NCI-H1105 (cell line): ENCODE results near the gene CRYBA4.
"Not testable (repeated sequence)": the region's sequence is repeated elsewhere in the genome, so short reads cannot be mapped to it uniquely, and the experiment has no call there.

Experiments
- DNase-seq: peaks from one replicate; lab custom pipeline; 2025; lab: John Stamatoyannopoulos, UW

The CRYBA4 gene

GRCh38 chr22:26597026-26597425 is 24.7 kb upstream of the CRYBA4 start:
- no peak for DNase-seq

GRCh38 chr22:26597480-26597879 is 24.3 kb upstream of the CRYBA4 start:
- no peak for DNase-seq

GRCh38 chr22:26599505-26599904 is 22.3 kb upstream of the CRYBA4 start:
- no peak for DNase-seq

GRCh38 chr22:26601726-26602125 is 20.0 kb upstream of the CRYBA4 start:
- no peak for DNase-seq

- DNase-seq = no peak
Observed at GRCh38 chr22:26602127-26602526, 19.6 kb upstream of the CRYBA4 start.

GRCh38 chr22:26604368-26604767 is 17.4 kb upstream of the CRYBA4 start:
- DNase-seq = no peak

- DNase-seq = no peak
Observed at GRCh38 chr22:26606611-26607010, 15.2 kb upstream of the CRYBA4 start.

GRCh38 chr22:26608129-26608528 is 13.6 kb upstream of the CRYBA4 start:
- DNase-seq = no peak

GRCh38 chr22:26609287-26609686 is 12.5 kb upstream of the CRYBA4 start:
- DNase-seq = no peak

GRCh38 chr22:26610072-26610958 is 11.4 kb upstream of the CRYBA4 start:
- DNase-seq = no peak

- DNase-seq = no peak
Observed at GRCh38 chr22:26610996-26611395, 10.8 kb upstream of the CRYBA4 start.

GRCh38 chr22:26612652-26613051 is 9.1 kb upstream of the CRYBA4 start:
- DNase-seq = no peak

- not testable (repeated sequence) for DNase-seq
Observed at GRCh38 chr22:26613753-26614152, 8.0 kb upstream of the CRYBA4 start.

GRCh38 chr22:26614322-26614721 is 7.4 kb upstream of the CRYBA4 start:
- no peak for DNase-seq

GRCh38 chr22:26615149-26615548 is 6.6 kb upstream of the CRYBA4 start:
- DNase-seq = no peak

- no peak for DNase-seq
Observed at GRCh38 chr22:26615830-26616435, 5.8 kb upstream of the CRYBA4 start.

GRCh38 chr22:26616650-26617049 is 5.1 kb upstream of the CRYBA4 start:
- no peak for DNase-seq

GRCh38 chr22:26617271-26618199 is 4.2 kb upstream of the CRYBA4 start, which contains the start of gene CRYBB1:
Gene CRYBB1 (minus strand): TSS chr22:26618027. CDS start chr22:26616319, 1,708 bp downstream.
- no peak for DNase-seq

GRCh38 chr22:26618455-26618854 is 3.3 kb upstream of the CRYBA4 start:
- no peak for DNase-seq

- no peak for DNase-seq
Observed at GRCh38 chr22:26619510-26619909, 2.3 kb upstream of the CRYBA4 start.

GRCh38 chr22:26620197-26620596 is 1.6 kb upstream of the CRYBA4 start:
- DNase-seq = no peak

- no peak for DNase-seq
Observed at GRCh38 chr22:26623984-26624383, 2.2 kb downstream of the CRYBA4 start.
